Stimulated activated CD8-positive, alpha-beta memory T cell treated with anti-CD3 and anti-CD28 coated beads, Interleukin-7, amount 100 ng/mL, for 1 hour (primary cell): Measurements from ENCODE around the gene CELA2B.

Source experiments
- DNase-seq, 2 donors: peaks; one replicate each; pipeline ENCODE4 v3.0.0-alpha.2; 2020; ENCODE audit warnings: low read depth in 2 of 2

The CELA2B gene

DNA sequence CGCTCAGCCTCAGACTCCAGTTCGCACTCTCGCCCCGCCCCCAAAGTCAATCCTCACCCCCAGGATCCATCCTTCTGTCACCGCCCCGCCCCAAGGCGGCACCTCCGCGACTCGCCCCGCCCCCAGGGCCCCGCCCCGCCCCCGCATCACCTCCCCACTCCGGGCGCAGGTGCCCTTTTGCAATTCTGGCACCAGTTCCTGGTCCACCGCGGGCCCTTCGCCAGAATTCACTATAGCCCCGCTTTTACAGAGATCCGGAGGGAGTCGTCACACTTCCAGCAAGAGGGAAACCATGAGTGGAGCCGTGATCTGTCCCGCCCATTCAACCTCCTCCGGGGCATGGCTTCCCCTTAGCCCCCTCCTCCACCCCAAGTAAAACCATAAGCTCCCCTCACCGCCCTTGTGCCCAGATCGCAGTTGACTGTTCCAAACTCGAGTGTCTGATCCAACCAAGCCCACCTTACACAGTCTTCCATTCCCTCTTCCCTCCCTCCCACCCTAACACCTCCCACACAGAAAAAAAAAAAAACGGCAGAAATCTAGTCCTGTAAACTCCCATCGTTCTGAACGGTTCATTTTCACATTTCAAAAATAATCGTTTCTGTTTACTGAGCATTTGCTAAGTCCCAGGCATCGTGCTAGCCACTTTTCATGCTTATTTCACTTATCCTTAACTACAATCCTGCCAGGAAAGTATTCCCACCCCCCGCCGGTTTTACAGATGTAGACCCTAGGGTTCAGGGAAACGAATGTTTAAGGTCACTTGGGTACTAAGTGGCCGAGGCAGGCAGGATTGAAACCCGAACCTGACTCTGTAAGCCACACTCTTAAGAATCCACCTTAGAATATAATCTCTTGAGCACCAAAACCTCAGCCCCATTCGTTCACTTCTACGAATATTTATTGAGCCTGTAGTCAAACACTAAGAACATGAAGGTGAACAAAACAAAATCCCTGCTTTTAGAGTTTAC, 49.4 kb downstream of the CELA2B start:
- no peak for DNase-seq

- no peak for DNase-seq
Measured at GRCh38 chr1:15526021-15526489, 50.2 kb downstream of the CELA2B start.

- DNase-seq: peak; percentile 90 to 92
Measured at GRCh38 chr1:15526490-15527339, 50.8 kb downstream of the CELA2B start, which contains the start of gene DNAJC16. TSS of gene DNAJC16 (plus strand) at chr1:15526848. CDS start at chr1:15529106, 2,258 bp downstream.

DNA sequence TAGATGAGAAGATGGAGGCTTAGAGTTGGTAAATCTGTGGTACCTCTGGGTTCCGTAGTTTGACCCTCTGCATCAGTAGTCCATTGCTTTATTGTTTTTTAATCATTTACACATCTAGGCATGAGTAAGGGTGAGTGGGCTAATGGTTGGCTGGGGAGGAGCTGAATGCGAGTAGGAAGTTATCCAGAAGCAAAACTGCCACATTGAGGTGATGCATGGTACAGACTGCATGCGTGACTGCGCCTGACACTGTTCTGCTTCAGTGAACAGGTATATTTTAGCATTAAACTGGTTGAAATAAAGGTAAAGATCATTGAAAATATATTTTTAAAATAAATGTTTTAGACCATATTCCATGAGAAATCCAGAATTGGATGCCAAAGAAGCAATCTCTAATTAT, 55.1 kb downstream of the CELA2B start:
- DNase-seq: no peak

DNA sequence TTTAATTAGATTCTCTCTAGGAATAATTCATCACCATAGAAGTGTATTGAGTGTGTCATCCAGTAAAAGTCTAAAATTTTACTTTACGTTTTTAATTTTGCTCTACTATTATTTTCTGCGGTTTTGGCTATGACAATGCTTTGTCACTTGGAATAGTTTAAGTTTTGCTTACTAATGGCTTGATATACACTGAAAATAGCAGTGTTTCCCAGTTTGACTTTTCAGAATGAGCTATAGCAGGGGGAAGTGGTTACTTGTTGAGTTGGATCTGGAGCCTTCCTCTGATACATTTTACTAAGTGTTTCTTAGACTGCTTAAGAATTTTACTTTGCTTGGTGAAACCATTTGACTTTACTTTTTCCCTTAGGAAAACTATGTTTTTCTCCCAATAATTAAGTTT, 55.8 kb downstream of the CELA2B start:
- DNase-seq: no peak

- DNase-seq: no peak
Measured at GRCh38 chr1:15538771-15539170, 62.9 kb downstream of the CELA2B start.

- DNase-seq: no peak
Measured at GRCh38 chr1:15540186-15540585, 64.3 kb downstream of the CELA2B start.
